K562 (cell line): ENCODE measurements around the gene PRKG1.

Experiments used
- ARNT ChIP-seq, 2 experiments: fragments of 450-650 bp; IDR thresholded peaks; 2 replicates each; pipeline ENCODE4 v1.6.1; 2016; ENCODE audit warnings: mild to moderate bottlenecking in 1 of 2
- ZKSCAN1 ChIP-seq: fragments of 150-350 bp; IDR thresholded peaks from 2 replicates; pipeline ENCODE4 v1.6.1; 2016; ENCODE audit warnings: low read depth, low read length
- TF ChIP-seq, protein P1 (sequence below), 3 experiments: IDR thresholded peaks in 2 of 3; conservative IDR thresholded peaks in 1 of 3; 2 replicates each; pipeline ENCODE4 v1.5.1; 2011 to 2012; ENCODE audit warnings: low read length in 3 of 3, mild to moderate bottlenecking in 3 of 3, control low read depth in 2 of 3, improper control_type of control experiment in 1 of 3, inconsistent platforms in 1 of 3, low read depth in 1 of 3, mixed read lengths in 1 of 3, moderate library complexity in 1 of 3; ENCODE audit not compliant: insufficient read depth in 2 of 3

DNA sequence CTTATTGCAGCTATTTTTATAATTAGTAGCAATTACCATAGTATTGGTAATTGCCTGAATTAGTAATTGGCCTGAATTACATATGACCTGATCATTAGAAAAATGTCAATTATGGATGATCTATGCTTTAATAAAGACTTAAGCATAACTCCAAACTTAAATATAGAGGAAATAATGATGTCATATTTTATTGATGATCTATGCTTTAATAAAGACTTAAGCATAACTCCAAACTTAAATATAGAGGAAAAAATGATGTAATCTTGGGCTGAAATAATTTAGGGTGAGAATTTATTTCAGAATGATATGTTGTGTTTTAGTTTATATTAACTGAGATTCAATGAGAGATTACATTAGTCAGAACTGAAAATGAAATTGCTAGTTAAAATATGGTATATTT is 973.8 kb downstream of the PRKG1 start:
- no peak for TF ChIP-seq ZKSCAN1
- TF ChIP-seq, protein P1, sequence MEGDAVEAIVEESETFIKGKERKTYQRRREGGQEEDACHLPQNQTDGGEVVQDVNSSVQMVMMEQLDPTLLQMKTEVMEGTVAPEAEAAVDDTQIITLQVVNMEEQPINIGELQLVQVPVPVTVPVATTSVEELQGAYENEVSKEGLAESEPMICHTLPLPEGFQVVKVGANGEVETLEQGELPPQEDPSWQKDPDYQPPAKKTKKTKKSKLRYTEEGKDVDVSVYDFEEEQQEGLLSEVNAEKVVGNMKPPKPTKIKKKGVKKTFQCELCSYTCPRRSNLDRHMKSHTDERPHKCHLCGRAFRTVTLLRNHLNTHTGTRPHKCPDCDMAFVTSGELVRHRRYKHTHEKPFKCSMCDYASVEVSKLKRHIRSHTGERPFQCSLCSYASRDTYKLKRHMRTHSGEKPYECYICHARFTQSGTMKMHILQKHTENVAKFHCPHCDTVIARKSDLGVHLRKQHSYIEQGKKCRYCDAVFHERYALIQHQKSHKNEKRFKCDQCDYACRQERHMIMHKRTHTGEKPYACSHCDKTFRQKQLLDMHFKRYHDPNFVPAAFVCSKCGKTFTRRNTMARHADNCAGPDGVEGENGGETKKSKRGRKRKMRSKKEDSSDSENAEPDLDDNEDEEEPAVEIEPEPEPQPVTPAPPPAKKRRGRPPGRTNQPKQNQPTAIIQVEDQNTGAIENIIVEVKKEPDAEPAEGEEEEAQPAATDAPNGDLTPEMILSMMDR (IDR thresholded peaks at IDR 0.05 in 2 of 3, conservative IDR thresholded peaks at IDR 0.05 in 1 of 3; ENCODE audit: insufficient read depth in 2 of 3, low read depth in 1 of 3, low read length in 3 of 3): no peak
- TF ChIP-seq ARNT (IDR thresholded peaks at IDR 0.05): no peak
